ENCODE data around the gene RABGAP1L.
"Not testable (repeated sequence)": the region's sequence is repeated elsewhere in the genome, so short reads cannot be mapped to it uniquely, and the experiment has no call there.

DNA sequence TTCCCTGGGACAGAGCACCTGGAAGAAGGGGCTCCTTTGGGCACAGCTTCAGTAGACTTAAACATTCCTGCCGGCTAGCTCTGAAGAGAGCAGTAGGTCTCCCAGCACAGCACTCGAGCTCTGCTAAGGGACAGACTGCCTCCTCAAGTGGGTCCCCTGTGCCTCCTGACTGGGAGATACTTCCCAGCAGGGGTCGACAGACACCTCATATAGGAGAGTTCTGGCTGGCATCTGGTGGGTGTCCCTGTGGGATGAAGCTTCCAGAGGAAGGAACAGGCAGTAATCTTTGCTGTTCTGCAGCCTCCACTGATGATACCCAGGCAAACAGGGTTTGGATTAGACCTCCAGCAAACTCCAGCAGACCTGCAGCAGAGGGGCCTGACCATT, 14.9 kb upstream of the RABGAP1L start:
- not testable (repeated sequence) for TF ChIP-seq CTCF (IDR thresholded peaks at IDR 0.05; ENCODE audit: control extremely low read depth in 1 of 3, insufficient read depth in 1 of 3, low read depth in 1 of 3, low read length in 3 of 3); SP2 (IDR thresholded peaks at IDR 0.05; ENCODE audit: low read length); EZH2 (IDR thresholded peaks at IDR 0.05; ENCODE audit: low read depth, low read length, severe bottlenecking); CEBPB (IDR thresholded peaks at IDR 0.05; ENCODE audit: low read depth, low read length); POLR2A (IDR thresholded peaks at IDR 0.05; ENCODE audit: control extremely low read depth in 1 of 2, low read depth in 2 of 2, low read length in 2 of 2); SUZ12 (IDR thresholded peaks at IDR 0.05; ENCODE audit: low read length); HDAC2 (IDR thresholded peaks at IDR 0.05; ENCODE audit: borderline replicate concordance in 1 of 2, low read depth in 2 of 2, low read length in 2 of 2)

Data from H1 (cell line).